Fibroblast of skin of back (primary cell): Measurements from ENCODE around the gene CREB3L4.

Source experiments
- DNase-seq: peaks from one replicate; pipeline ENCODE4 v3.0.0-alpha.2; 2013

Gene CREB3L4

GRCh38 chr1:153937331-153937730 is 30.4 kb upstream of the CREB3L4 start:
- DNase-seq: no peak

- DNase-seq: no peak
Measured at GRCh38 chr1:153938996-153939395, 28.7 kb upstream of the CREB3L4 start.

GRCh38 chr1:153939476-153939875 is 28.2 kb upstream of the CREB3L4 start:
- DNase-seq: no peak

- no peak for DNase-seq
Measured at GRCh38 chr1:153940756-153941155, 26.9 kb upstream of the CREB3L4 start.

- no peak for DNase-seq
Measured at GRCh38 chr1:153941826-153942725, 25.6 kb upstream of the CREB3L4 start.

GRCh38 chr1:153942766-153943549 is 24.7 kb upstream of the CREB3L4 start:
- no peak for DNase-seq

GRCh38 chr1:153944005-153944826 is 23.5 kb upstream of the CREB3L4 start:
- DNase-seq: no peak

GRCh38 chr1:153944827-153945117 is 22.9 kb upstream of the CREB3L4 start:
- no peak for DNase-seq

GRCh38 chr1:153945131-153945794 is 22.4 kb upstream of the CREB3L4 start:
- peak; percentile 29 for DNase-seq

- DNase-seq: peak; percentile 58
Measured at GRCh38 chr1:153945795-153946621, 21.7 kb upstream of the CREB3L4 start.

- DNase-seq: peak; percentile 77
Measured at GRCh38 chr1:153946622-153947241, 21.0 kb upstream of the CREB3L4 start, which contains the start of gene DENND4B. Gene DENND4B, minus strand, starts transcription at chr1:153946718. Its CDS starts 2,344 bp downstream, at chr1:153944374.

- no peak for DNase-seq
Measured at GRCh38 chr1:153951183-153951582, 16.5 kb upstream of the CREB3L4 start.

GRCh38 chr1:153951801-153952200 is 15.9 kb upstream of the CREB3L4 start:
- DNase-seq: no peak

- no peak for DNase-seq
Measured at GRCh38 chr1:153953859-153954365, 13.8 kb upstream of the CREB3L4 start.

GRCh38 chr1:153954826-153955225 is 12.9 kb upstream of the CREB3L4 start:
- no peak for DNase-seq

GRCh38 chr1:153956997-153957715 is 10.5 kb upstream of the CREB3L4 start:
- no peak for DNase-seq

- no peak for DNase-seq
Measured at GRCh38 chr1:153957744-153958110, 10.0 kb upstream of the CREB3L4 start.

- DNase-seq: peak; percentile 99
Measured at GRCh38 chr1:153958111-153958960, 9.4 kb upstream of the CREB3L4 start, which contains the start of gene CRTC2. Gene CRTC2, minus strand, starts transcription at chr1:153958612. Its CDS starts 115 bp downstream, at chr1:153958497.

- DNase-seq: no peak
Measured at GRCh38 chr1:153958961-153959260, 8.8 kb upstream of the CREB3L4 start.
